ENCODE results near the gene NTMT1.
"Not testable (repeated sequence)": the region's sequence is repeated elsewhere in the genome, so short reads cannot be mapped to it uniquely, and the experiment has no call there.

Gene NTMT1, protein sequence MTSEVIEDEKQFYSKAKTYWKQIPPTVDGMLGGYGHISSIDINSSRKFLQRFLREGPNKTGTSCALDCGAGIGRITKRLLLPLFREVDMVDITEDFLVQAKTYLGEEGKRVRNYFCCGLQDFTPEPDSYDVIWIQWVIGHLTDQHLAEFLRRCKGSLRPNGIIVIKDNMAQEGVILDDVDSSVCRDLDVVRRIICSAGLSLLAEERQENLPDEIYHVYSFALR

DNA sequence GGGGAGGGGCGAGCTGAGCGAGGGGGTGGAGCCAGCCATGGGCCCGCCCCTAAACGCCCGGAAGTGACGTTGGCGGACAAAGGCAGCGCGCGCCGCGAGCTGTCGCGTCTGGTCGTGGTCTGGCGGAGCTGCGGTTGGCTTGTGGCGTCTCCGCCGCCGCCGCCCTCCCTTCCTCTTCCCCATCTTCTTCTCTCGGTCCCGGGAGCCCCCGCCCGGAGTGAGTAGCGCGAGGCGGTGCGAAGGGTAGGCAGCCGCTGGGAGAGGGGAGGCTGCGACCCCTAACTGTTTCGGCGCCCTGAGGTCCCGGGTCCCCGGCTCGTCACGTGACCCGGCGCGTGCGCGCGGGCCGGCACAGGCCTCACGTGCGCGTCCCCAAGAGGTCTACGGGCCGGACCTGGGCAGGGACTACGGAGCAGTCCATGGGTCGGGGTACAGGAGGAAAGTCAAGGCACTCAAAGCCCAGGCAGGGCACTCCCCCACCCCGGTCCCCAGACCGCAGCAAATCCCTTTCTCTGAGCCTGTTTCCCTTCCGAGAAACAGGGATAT lies at the start of gene NTMT1:
Gene NTMT1 (plus strand): TSS at position 85 of the 546 bp plus-strand sequence. CDS start 6,541 bp downstream, outside the sequence.
- DNase-seq, result peak; percentile 88

DNA sequence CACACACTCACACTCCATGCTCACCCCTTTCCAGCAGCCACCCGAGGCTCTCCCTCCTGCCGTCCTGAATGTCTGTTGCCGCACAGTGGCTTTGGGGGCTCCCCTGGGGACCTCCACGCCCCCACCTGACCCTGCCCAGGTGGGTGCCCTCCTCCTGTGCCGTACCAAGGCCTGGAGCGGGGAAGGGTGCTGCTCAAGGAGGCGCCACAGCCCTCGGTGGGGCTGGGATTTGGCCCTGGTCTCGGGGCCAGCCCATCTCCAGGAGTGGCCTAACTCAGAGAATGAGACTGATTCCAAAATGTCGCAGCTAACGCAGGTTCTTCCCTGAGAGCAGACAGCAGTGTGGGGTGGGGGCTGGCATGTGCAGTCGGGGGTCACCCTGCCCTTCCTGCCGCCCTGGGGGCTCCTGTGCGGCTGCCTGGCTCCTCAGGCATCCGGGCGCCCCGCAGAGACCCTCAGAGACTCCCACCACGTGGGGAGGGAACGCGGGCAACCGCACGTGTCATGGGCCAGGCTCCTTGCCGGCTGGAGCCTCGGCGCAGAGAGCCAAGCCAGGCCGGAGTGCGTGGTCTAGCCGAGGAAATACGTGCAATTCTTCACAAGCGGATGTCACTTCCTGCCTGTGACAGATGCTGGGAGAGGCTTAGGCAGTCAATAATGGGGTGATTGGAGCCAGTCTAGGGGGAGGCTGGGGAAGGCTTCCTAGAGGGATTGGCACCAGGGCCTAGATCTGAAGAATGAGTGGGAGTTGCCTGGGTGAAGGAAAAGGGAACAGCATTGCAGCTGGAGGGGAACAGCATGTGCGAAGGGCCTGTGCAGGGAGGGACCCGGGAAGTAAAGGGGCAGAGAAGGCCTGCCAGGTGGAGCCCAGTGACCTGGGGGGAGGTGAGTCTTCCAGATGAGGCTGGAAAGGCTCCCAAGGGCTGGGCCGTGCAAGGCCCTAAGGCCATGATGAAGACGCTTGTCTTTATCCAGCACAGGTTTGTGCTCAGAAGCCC lies 49.1 kb upstream of the NTMT1 start:
- peak; percentile 92 for DNase-seq

DNA sequence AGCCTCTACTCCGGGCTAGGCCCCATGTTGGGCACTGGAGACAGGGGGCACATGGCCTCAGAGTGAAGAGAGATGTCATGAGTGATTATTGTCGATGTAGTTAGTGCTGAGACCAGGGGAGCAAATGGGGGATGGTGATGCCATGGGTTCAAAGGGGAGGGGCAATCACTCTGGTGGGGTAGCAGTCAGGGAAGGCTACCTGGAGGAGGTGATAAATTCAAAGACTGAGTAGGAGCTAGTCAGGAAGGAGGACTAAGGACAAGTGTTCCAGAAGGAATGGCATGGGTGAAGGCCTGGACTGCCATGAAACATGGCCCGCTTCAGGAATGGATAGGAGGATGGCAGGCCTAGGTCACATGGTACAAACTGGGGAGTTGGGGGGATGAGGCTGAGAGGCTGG lies 46.7 kb upstream of the NTMT1 start:
- no peak for DNase-seq

DNA sequence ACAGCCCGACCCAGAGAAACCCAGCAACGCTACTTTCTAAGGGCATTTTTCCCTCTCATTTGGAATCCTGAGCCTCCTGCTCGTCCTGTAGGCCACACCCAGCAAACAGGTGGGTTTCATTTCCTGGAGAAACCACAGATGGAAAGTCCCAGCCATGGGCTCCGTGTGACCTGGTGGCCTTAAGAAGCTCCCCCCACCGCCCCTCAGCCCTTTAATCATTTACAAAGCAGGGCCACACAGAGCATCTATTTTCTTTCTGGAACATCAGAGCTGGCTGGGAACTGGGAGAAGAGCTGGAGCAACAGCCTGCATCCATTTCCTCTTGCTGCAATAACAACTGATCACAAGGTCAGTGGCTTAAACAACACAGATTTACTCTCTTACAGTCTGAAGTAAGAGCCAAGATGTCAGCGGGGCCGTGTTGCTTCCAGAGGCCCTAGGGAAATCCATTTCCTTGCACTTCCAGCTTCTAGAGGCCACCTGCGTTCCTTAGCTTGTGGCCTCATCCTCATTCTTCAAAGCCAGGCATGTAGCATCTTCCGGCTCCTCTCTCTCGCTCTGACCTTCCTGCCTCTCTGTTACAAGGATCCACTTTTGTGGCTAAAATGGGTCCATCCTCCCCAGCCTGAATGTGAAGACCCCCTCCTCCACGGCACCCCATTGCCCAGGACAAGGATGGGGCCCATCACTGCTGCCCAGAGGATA lies 45.6 kb upstream of the NTMT1 start:
- no peak for DNase-seq

DNA sequence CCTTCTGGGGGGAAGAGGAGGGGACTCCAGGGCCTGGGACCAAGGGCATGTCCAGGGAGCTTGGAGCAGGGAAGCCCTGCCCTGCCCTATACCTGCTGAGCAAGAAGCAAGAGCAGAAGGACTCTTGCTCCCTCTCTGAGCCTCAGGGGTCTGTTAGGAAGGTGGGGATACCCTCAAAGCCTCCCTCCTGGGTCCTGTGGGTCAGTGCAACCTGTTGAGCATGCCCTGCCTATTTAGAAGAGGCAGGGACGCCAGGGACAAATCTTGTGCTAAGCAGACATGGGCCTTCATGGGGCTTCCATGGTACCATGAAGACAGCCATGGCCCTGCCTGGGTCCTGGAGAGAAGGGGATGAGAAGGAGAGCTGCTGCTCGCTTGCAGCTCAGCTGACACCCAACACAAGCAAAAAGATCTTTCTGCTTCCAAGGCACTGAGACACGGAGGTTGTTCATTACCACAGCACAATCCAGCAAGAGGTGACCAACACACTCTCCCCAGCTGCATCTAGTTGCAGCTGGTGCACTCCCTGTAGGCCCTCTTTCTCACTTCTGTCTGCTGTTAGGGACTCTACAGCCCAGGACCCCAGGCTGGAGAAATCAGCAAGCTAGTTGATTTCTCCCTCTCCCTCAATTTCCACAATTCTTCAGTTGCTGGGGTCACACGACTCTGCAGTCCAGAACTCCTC lies 44.3 kb upstream of the NTMT1 start:
- DNase-seq, result no peak

DNA sequence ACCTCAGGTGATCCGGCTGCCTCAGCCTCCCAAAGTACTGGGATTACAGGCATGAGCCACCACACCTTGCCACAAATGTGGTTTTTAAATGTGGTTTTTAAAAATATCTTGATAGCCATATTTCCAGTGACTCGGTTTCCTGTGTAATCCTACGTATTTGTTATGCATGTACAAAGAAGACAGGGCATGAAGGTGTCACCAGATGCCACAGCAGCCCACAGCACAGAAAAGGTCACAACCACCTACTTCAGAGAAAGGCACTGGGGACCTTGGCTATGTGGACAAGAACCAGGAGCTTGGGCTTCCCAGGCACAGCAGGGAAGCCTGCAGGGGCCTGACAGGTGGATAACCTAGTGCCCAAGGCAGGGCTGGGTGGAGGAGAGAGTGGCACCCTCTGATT lies 43.1 kb upstream of the NTMT1 start:
- DNase-seq, result no peak

DNA sequence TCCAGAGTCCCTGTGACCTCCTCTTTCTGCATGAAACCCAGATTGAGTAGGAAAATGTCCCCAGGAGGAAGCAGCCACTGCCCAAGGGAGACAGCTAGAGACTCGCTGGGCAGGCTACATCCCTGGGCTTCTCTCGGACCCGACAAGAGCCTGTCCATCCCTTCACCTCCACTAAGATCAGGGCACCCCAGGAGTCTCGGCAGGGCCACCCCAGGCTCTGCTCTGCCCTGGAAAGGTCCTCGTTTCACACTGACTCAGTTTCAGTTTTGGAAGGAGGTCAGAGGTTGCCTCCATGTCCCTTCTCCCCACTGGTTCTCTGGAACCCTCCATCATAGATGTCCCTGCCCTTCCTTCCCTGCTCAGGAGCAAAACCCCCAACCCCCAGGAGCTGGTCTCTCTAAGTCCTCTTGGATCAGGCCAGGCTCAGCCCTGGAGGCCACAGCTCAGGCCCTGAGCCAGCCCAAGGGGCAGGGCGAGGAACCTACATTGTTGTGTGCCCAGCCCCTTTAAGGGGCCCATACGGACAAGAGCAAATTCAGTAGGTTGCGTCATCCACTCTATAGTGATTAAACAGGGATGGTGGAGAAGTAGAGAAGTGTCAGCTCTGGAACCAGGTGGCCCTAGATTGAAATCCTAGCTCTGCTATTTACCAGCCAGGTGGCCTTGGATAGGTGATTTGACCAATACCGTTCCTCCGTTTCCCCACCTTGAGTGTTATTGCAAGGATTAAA lies 42.5 kb upstream of the NTMT1 start:
- DNase-seq, result no peak

DNA sequence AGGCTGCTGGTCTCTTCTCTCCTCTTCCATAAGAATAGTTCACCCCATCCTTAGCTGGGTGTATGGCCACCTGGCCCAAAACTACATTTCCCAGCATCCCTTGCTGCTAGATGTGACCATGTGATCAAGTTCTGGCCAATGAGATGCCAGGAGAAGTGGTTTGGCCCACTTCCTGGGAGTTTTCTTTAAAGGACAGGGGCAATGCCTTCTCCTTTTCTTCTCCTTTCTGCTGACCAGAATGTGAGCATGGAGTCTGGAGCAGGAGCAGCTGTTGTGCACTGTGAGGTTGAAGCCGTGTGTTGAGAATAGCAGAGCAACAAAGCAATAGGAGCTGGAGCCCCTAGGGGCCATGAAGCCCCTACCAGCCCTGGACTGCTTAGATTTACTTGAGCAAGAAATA lies 41.8 kb upstream of the NTMT1 start:
- DNase-seq, result peak; percentile 87

DNA sequence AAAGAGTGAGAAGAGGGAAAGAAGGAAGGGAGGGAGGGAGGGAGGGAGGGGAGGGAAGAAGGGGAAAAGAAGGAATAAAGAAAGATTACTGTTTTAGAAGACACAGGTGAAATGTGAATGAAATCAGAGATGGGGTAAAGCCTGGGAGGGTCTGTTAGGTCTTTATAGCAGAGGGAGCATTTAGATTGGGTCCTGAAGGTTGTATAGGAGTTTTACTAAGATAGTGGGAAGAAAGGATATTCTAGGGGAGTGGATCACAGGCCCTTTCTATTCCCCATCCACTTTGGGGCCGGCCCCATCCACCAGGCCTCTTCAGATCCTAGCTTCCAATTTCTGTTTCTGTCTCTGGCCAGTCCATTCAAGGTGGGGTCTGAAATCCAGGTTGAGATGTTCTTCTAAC lies 40.6 kb upstream of the NTMT1 start:
- no peak for DNase-seq

DNA sequence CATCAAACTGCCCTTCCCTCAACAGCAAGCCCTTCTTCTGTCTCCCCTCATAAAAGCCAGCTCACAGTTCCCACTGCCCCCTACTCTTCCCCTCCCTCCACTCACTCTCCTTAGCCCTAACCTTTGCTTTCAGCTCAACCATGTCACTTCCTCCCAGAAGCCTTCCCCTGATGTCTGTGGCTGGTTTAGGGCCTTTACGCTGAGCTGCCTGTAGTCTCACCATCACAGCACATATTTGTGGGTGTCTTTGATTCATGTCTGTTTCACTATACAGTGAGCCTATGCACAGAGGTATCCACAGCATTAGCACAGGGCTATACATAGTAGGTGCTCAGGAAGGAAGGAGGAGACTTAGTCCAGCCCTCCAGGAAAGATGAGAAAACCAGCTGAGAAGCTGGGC lies 39.7 kb upstream of the NTMT1 start:
- no peak for DNase-seq

DNA sequence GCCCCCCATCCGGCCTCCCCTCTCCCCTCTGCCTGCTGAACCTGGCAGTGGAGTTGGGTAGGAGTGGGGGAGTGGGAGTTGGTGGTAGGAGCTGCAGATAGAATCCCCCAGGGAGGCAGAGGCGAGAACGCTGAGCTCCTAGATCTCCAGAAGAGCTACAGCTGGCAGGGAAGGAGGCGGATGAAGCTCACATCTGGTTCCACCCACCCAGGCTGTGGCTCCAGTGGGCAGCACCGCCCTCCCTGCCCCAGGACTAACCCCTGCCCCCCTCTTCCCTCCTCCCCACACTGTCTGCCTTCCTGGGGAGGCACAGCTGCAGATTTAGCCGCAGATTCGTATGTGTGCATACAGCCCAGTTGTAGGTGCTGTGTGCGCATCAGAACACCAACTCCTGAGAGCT lies 39.3 kb upstream of the NTMT1 start:
- DNase-seq, result no peak

DNA sequence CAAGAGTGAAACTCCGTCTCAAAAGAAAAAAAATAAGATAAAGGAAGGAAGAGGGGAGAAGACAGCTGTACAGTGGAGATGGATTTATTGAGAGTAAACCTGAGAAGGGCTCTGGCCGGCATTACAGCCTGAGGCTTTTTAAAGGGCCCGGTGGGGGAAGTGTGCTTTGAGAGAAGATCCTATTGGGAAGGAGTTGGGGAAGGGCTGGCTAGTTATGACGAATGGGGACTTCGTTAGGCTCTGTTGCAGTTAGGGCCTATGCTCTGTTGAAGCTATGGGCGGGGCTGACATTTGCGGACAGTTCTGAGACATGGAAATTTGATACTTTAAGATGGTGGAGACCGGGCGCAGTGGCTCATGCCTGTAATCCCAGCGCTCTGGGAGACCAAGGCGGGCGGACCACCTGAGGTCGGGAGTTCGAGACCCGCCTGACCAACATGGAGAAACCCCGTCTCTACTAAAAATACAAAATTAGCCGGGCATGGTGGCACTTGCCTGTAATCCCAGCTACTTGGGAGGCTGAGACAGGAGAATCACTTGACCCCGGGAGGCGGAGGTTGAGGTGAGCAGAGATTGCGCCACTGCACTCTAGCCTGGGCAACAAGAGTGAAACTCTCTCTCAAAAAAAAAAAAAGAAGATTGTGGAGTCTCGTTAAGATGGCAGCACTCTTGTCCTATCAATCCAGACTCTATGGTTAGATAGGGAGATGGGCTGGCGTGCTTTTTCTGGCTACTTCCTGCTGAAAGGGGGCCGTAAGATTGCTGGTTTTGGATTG lies 38.3 kb upstream of the NTMT1 start:
- DNase-seq, result peak; percentile 55

DNA sequence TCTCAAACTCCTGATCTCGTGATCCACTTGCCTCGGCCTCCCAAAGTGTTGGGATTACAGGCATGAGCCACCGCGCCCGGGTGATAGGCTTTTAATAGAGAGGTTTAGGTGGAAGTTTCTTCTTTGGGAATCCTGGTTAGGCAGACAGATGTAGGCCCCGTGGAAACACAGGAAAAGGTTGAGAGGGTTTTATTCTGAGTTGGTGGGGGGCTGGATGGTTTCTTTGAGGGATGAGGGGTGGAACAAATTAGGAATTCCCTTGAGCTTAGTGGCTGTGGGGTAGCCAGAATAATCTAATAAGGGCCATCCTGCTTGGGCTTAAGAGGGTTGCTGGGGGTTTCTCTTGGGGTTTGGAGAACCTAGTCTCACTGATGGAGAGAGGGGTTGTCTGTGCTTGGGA lies 35.5 kb upstream of the NTMT1 start:
- DNase-seq, result no peak

DNA sequence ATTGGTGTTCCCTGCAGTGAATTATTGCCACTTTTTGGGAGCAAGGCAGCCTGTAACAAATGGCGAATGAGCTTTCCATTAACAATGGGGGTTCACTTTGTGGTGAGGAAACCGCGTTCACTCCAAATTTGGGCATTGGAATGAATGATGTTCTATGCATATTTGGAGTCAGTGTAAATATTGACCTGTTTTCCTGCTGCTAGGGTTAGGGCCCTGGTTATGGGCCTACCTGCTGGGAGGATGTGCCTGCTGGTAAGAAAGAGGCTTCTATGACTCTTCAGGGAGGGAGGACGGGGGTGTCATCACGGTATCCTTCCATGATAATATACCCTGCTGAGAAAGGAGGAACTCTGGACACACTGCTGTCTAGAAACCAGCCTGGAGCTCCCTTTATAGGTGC lies 34.0 kb upstream of the NTMT1 start:
- no peak for DNase-seq

DNA sequence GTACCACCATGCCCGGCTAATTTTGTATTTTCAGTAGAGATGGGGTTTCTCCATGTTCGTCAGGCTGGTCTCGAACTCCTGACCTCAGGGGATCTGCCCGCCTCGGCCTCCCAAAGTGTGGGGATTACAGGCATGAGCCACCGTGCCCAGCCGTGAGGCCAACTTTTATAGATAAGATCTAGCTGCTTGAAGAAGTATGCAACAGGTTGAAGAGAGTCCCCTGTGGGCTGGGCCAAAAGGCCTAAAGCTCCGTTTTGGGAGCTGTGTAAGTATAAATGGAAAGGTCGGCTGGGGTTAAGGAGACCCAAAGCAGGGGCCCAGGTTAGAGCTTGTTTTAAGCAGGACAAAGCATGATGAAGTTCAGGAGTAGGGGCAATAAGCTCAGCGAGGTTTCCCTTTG lies 33.2 kb upstream of the NTMT1 start:
- not testable (repeated sequence) for DNase-seq

DNA sequence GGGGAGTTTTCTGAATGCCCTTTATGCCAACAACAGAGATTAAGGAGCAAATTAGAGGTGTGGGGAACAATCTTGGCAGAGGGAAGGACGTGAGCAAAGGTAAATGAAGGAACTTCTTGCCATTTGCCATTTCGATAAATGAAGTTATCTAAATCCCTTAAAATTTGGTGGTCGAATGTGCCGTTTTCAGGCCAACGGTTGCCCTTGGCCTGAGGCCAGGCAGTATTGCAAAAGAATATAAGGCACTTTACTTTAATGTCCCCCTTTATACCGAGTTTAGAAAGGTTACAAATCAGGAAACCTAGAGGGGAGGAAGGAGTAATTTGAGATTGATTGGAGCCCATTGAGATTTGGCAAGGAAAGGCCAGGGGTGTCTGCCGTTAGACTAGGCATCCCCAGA lies 31.3 kb upstream of the NTMT1 start:
- no peak for DNase-seq

DNA sequence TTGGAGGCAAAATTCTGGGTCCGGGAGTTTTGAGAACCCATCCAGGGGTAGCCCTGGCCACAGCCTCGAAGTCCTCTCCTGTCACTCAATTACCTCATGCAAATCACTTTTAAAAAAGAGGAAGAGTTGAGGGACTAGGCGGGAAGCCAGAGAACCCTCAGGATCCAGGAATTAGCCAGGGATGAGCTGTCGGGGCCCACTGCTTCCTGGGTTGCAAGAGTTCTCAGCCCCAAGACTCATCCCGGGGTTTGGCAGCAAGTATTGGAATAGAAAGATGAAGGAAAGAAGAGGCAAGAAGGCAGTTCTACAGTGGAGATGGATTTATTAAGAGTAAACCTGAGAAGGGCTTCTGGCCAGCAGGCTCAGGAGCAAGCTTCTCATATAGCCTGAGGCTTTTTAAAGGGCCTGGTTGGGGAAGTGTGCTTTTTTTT lies 30.6 kb upstream of the NTMT1 start:
- DNase-seq, result peak; percentile 77

DNA sequence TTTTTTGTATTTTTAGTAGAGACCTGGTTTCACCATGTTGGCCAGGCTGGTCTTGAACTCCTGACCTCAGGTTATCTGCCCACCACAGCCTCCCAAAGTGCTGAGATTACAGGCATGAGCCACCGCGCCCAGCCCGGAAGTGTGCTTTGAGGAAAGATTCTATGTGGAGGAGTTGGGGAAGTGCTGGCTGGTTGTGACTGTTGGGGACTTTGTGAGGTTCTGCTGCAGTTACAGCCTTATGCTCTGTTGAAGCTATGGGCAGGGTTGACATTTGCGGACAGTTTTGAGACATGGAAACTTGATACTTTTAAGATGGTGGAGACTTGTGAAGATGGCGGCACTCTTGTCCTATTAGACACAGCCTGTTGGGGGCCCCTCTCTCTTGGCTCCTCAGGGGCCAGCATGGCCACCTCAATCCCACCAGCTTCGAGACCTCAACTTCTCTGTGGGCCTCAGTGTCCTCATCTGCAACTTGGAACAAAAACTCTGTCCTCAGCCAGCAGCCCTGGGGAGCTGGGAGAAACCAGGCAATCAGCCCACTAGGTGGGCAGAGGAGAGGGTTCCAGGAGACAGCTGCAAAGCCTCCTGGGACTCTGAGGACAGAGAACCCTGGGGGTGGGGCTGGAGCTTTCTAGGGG lies 29.9 kb upstream of the NTMT1 start:
- DNase-seq, result no peak

DNA sequence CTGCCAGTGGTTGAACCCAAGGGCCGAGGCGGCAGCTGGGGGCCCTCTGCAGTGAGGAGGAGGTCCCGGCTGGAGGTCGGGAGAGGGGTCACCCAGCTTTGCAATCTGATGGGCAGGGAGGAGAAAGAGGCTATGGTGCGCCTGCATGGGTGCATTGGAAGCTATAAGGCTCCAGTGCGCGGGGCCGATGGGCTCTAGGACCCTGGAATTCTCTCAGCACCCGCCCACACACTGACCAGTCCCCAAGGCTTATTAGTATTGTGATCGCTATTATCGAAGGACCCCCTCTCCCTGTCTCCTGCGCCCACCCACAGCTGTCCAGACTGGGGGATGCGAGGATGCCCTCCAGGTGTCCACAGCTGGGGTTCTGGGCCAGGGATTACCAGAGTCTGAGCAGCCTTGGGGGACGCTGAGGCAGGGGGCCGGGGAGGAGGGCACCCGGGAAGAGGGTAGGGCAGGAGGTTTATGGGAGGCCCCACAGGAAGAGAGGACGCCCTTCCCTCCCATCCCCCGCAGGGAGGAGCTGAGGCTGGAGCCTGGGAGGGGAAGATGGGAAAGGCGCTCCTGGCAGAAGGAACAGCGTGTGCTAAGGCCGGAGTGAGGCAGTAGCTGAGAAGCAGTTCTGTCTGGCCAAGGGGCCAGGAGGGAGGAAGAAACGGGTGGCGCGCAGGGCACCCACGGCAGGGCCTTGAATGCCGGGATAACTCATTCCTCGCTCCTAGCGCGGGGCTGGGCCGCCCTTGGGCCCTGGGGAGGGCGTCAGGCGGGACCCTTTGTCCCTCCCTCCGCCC lies 29.2 kb upstream of the NTMT1 start:
- DNase-seq, result peak; percentile 84

All from fibroblast of skin of right biceps (primary cell).